Measurements from ENCODE around the gene PIMREG.

The PIMREG gene

DNA sequence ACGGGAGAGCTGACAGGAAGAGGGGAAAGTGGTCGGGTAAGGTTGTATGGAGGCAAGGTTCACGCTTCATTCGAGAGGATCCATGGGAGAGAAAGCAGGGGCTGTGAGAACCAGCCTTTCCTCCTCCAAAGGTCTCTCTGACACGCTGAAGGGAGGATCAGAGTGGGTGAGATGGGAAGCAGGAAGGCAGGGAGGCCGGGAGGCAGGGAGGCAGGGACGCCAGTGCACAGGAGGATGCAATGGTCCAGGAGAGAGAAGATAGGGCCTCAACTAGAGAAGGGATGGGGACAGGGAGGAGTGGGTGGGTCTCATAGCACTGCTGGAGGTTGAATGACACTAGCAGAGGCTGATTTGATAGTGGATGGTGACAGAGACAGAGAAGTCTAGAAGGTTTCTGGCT, 54.1 kb downstream of the PIMREG start:
- ChIA-PET POLR2A (no interaction called here), CTCF (no interaction called here)
- DNase-seq (ENCODE audit: extremely low spot score), result no peak
- TF ChIP-seq SP1 (IDR thresholded peaks at IDR 0.05) (no peak), ARNT (IDR thresholded peaks at IDR 0.05) (no peak), SUZ12 (IDR thresholded peaks at IDR 0.05) (no peak), LEF1 (IDR thresholded peaks at IDR 0.05; ENCODE audit: borderline replicate concordance) (no peak)

DNA sequence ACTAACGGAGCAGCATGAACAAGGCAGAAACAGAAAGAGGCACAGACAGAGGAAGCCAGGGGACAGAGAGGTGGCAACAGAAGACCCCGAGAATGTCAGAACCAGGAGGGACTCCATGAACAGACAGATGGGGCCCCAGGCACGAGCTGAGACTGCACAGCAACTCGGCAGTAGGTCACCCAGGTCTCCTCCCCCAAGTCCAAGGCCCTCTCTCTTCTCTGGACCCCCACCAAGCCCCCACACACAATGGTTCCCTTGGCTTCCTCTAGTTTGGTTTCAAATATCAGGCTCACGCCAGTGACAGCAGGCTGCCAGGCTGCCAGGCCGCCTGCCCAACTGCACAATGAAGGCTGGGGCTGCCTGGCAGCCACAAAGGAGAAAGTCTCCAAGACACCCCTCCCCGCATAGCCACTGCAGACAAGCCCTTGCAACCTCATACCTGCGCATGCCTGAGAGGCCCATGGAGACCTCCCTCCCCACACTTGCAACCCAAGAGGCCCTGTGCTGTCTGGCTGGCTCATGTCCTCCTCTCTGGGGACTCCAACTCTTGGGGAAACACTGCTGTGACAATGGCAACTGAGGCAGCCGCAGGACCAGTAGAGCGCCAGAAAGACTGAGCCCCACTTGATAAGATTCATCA, 54.8 kb downstream of the PIMREG start:
- CTCF ChIA-PET, result no interaction called here
- no peak for DNase-seq (ENCODE audit: extremely low spot score)
- TF ChIP-seq LEF1 (IDR thresholded peaks at IDR 0.05; ENCODE audit: borderline replicate concordance), result no peak
- TF ChIP-seq FOXK2 (IDR thresholded peaks at IDR 0.05), result no peak
- no peak for TF ChIP-seq ARNT (IDR thresholded peaks at IDR 0.05)
- TF ChIP-seq FOXM1 (IDR thresholded peaks at IDR 0.05; ENCODE audit: borderline replicate concordance), result no peak
- no peak for TF ChIP-seq NFRKB (IDR thresholded peaks at IDR 0.05)
- TF ChIP-seq SP1 (IDR thresholded peaks at IDR 0.05), result no peak
- POLR2A ChIA-PET, result no interaction called here
